ENCODE data around the gene IP6K1.

Gene IP6K1

GRCh38 chr3:49732597-49732996 lies 53.7 kb downstream of the IP6K1 start:
- Histone ChIP-seq H3K9ac (ENCODE audit: low read length) (no peak overlapping the region), H3K36me3 (ENCODE audit: insufficient read depth, low read length) (peaks cover 61% of the 10 kb centered on the region), H3K27ac (ENCODE audit: low read depth, low read length) (no peak overlapping the region), H3K4me1 (ENCODE audit: insufficient read depth, low read length) (no peaks in the 10 kb centered on the region), H3K9me3 (ENCODE audit: low read length) (no peaks in the 10 kb centered on the region), H3K4me3 (ENCODE audit: low read depth in 1 of 2, low read length in 2 of 2) (no peak overlapping the region), H3K27me3 (ENCODE audit: control insufficient read depth in 1 of 2, insufficient read depth in 2 of 2, low read length in 2 of 2) (no peaks in the 10 kb centered on the region)

- Histone ChIP-seq H3K9ac (ENCODE audit: low read length) (no peak overlapping the region), H3K27me3 (ENCODE audit: control insufficient read depth in 1 of 2, insufficient read depth in 2 of 2, low read length in 2 of 2) (no peaks in the 10 kb centered on the region), H3K9me3 (ENCODE audit: low read length) (no peaks in the 10 kb centered on the region), H3K27ac (ENCODE audit: low read depth, low read length) (no peak overlapping the region), H3K4me1 (ENCODE audit: insufficient read depth, low read length) (no peaks in the 10 kb centered on the region), H3K4me3 (ENCODE audit: low read depth in 1 of 2, low read length in 2 of 2) (no peak overlapping the region), H3K36me3 (ENCODE audit: insufficient read depth, low read length) (peaks cover 67% of the 10 kb centered on the region)
Measured at GRCh38 chr3:49729966-49730609, 56.3 kb downstream of the IP6K1 start.

- Histone ChIP-seq H3K27me3 (ENCODE audit: control insufficient read depth in 1 of 2, insufficient read depth in 2 of 2, low read length in 2 of 2) (no peaks in the 10 kb centered on the region), H3K9me3 (ENCODE audit: low read length) (no peaks in the 10 kb centered on the region), H3K36me3 (ENCODE audit: insufficient read depth, low read length) (peaks cover 51% of the 10 kb centered on the region)
Measured at GRCh38 chr3:49727924-49728361, 58.4 kb downstream of the IP6K1 start.

GRCh38 chr3:49727154-49727923 lies 59.0 kb downstream of the IP6K1 start:
- H3K9ac ChIP-seq (ENCODE audit: low read length): no peak overlapping the region
- no peak overlapping the region for H3K27ac ChIP-seq (ENCODE audit: low read depth, low read length)
- no peaks in the 10 kb centered on the region for H3K27me3 ChIP-seq (ENCODE audit: control insufficient read depth in 1 of 2, insufficient read depth in 2 of 2, low read length in 2 of 2)
- H3K36me3 ChIP-seq (ENCODE audit: insufficient read depth, low read length): peaks cover 48% of the 10 kb centered on the region
- no peak overlapping the region for H3K4me3 ChIP-seq (ENCODE audit: low read depth in 1 of 2, low read length in 2 of 2)
- H3K9me3 ChIP-seq (ENCODE audit: low read length): no peaks in the 10 kb centered on the region
- peaks cover 18% of the 10 kb centered on the region for H3K4me1 ChIP-seq (ENCODE audit: insufficient read depth, low read length)

More at GRCh38 chr3:49727924-49728361, 58.4 kb downstream of the IP6K1 start:
- Histone ChIP-seq H3K4me1 (ENCODE audit: insufficient read depth, low read length) (peaks cover 12% of the 10 kb centered on the region), H3K27ac (ENCODE audit: low read depth, low read length) (no peak overlapping the region), H3K9ac (ENCODE audit: low read length) (no peak overlapping the region), H3K4me3 (ENCODE audit: low read depth in 1 of 2, low read length in 2 of 2) (no peak overlapping the region)

GRCh38 chr3:49725906-49726681 lies 60.2 kb downstream of the IP6K1 start:
- H3K9me3 ChIP-seq (ENCODE audit: low read length): no peaks in the 10 kb centered on the region
- H3K27ac ChIP-seq (ENCODE audit: low read depth, low read length): no peak overlapping the region
- peaks cover 19% of the 10 kb centered on the region for H3K4me1 ChIP-seq (ENCODE audit: insufficient read depth, low read length)
- H3K9ac ChIP-seq (ENCODE audit: low read length): no peak overlapping the region
- H3K27me3 ChIP-seq (ENCODE audit: control insufficient read depth in 1 of 2, insufficient read depth in 2 of 2, low read length in 2 of 2): no peaks in the 10 kb centered on the region
- H3K36me3 ChIP-seq (ENCODE audit: insufficient read depth, low read length): peaks cover 49% of the 10 kb centered on the region
- no peak overlapping the region for H3K4me3 ChIP-seq (ENCODE audit: low read depth in 1 of 2, low read length in 2 of 2)

- Histone ChIP-seq H3K27me3 (ENCODE audit: control insufficient read depth in 1 of 2, insufficient read depth in 2 of 2, low read length in 2 of 2) (no peaks in the 10 kb centered on the region), H3K36me3 (ENCODE audit: insufficient read depth, low read length) (peaks cover 48% of the 10 kb centered on the region), H3K4me1 (ENCODE audit: insufficient read depth, low read length) (peaks cover 19% of the 10 kb centered on the region), H3K9me3 (ENCODE audit: low read length) (no peaks in the 10 kb centered on the region), H3K27ac (ENCODE audit: low read depth, low read length) (peak overlapping the region; percentile 96), H3K4me3 (ENCODE audit: low read depth in 1 of 2, low read length in 2 of 2) (peak overlapping the region; percentile 50 to 61), H3K9ac (ENCODE audit: low read length) (peak overlapping the region; percentile 44)
Measured at GRCh38 chr3:49724586-49724985, 61.8 kb downstream of the IP6K1 start.

- Histone ChIP-seq H3K9ac (ENCODE audit: low read length) (peak within 1 kb of the TSS; percentile 92), H3K4me3 (ENCODE audit: low read depth in 1 of 2, low read length in 2 of 2) (peak within 1 kb of the TSS; percentile 94), H3K36me3 (ENCODE audit: insufficient read depth, low read length) (peaks cover 48% of the 10 kb centered on the region), H3K27me3 (ENCODE audit: control insufficient read depth in 1 of 2, insufficient read depth in 2 of 2, low read length in 2 of 2) (no peaks in the 10 kb centered on the region), H3K27ac (ENCODE audit: low read depth, low read length) (peak within 1 kb of the TSS; percentile 96), H3K4me1 (ENCODE audit: insufficient read depth, low read length) (peaks cover 21% of the 10 kb centered on the region), H3K9me3 (ENCODE audit: low read length) (no peaks in the 10 kb centered on the region)
Measured at GRCh38 chr3:49723628-49724551, 62.5 kb downstream of the IP6K1 start, which contains the start of gene GMPPB. TSS of gene GMPPB (minus strand) at chr3:49723951. CDS start at chr3:49723726, 225 bp downstream.

GRCh38 chr3:49723296-49723627 lies 63.1 kb downstream of the IP6K1 start:
- H3K4me3 ChIP-seq (ENCODE audit: low read depth in 1 of 2, low read length in 2 of 2): peak overlapping the region; percentile 94
- H3K9ac ChIP-seq (ENCODE audit: low read length): peak overlapping the region; percentile 92
- H3K9me3 ChIP-seq (ENCODE audit: low read length): no peaks in the 10 kb centered on the region
- peaks cover 28% of the 10 kb centered on the region for H3K4me1 ChIP-seq (ENCODE audit: insufficient read depth, low read length)
- H3K36me3 ChIP-seq (ENCODE audit: insufficient read depth, low read length): peaks cover 47% of the 10 kb centered on the region
- no peaks in the 10 kb centered on the region for H3K27me3 ChIP-seq (ENCODE audit: control insufficient read depth in 1 of 2, insufficient read depth in 2 of 2, low read length in 2 of 2)
- H3K27ac ChIP-seq (ENCODE audit: low read depth, low read length): peak overlapping the region; percentile 87

GRCh38 chr3:49722896-49723295 lies 63.4 kb downstream of the IP6K1 start:
- H3K9ac ChIP-seq (ENCODE audit: low read length): peak overlapping the region; percentile 92
- H3K9me3 ChIP-seq (ENCODE audit: low read length): no peaks in the 10 kb centered on the region

GRCh38 chr3:49721896-49722781 lies 64.2 kb downstream of the IP6K1 start:
- Histone ChIP-seq H3K9ac (ENCODE audit: low read length) (no peak overlapping the region), H3K4me1 (ENCODE audit: insufficient read depth, low read length) (peaks cover 28% of the 10 kb centered on the region), H3K36me3 (ENCODE audit: insufficient read depth, low read length) (peaks cover 36% of the 10 kb centered on the region), H3K9me3 (ENCODE audit: low read length) (no peaks in the 10 kb centered on the region), H3K4me3 (ENCODE audit: low read depth in 1 of 2, low read length in 2 of 2) (no peak overlapping the region), H3K27me3 (ENCODE audit: control insufficient read depth in 1 of 2, insufficient read depth in 2 of 2, low read length in 2 of 2) (no peaks in the 10 kb centered on the region), H3K27ac (ENCODE audit: low read depth, low read length) (no peak overlapping the region)

More at GRCh38 chr3:49722896-49723295, 63.4 kb downstream of the IP6K1 start:
- no peaks in the 10 kb centered on the region for H3K27me3 ChIP-seq (ENCODE audit: control insufficient read depth in 1 of 2, insufficient read depth in 2 of 2, low read length in 2 of 2)
- H3K27ac ChIP-seq (ENCODE audit: low read depth, low read length): peak overlapping the region; percentile 87
- peak overlapping the region; percentile 94 for H3K4me3 ChIP-seq (ENCODE audit: low read depth in 1 of 2, low read length in 2 of 2)
- H3K36me3 ChIP-seq (ENCODE audit: insufficient read depth, low read length): peaks cover 44% of the 10 kb centered on the region
- H3K4me1 ChIP-seq (ENCODE audit: insufficient read depth, low read length): peaks cover 28% of the 10 kb centered on the region

Measured in muscle layer of colon (tissue), 2 donors.